H7 (cell line): Measurements from ENCODE around the gene CCDC78. TPM values are rescaled to one million over a fixed set of nuclear protein-coding genes. Genes with fewer than 3 reads are reported as not detected.

ENCODE experiments used
- DNase-seq: peaks from one replicate; pipeline ENCODE4 v3.0.0; 2012
- H3K27me3 ChIP-seq: 2 replicates; pipeline ENCODE4 v1.6.0; 2011; ENCODE audit warnings: mild to moderate bottlenecking, low read length; ENCODE audit not compliant: control insufficient read depth, insufficient read depth
- H3K36me3 ChIP-seq: replicated peaks from 2 replicates; pipeline ENCODE4 v1.5.1; 2011; ENCODE audit warnings: low read length; ENCODE audit not compliant: control insufficient read depth, insufficient read depth
- H3K4me3 ChIP-seq: 2 replicates; pipeline ENCODE4 v1.5.1; 2011; ENCODE audit warnings: low read depth, mild to moderate bottlenecking, control low read depth, low read length, moderate library complexity; ENCODE audit not compliant: insufficient read depth
- total RNA-seq: library from RNA; depleted of rRNA; stranded (reverse); fragments of >200 nt; shearing (Covaris generic); gene quantifications from 2 replicates; pipeline ENCODE4 v1.2.3, GENCODE V29; 2014

The CCDC78 gene
- total RNA-seq, 1 experiment from 2014 or later = 11.3 TPM

- Histone ChIP-seq H3K36me3 (peaks cover 8% of the 10 kb centered on the region), H3K27me3 (no peaks in the 10 kb centered on the region), H3K4me3 (no peak overlapping the region)
- DNase-seq = peak; percentile 11
Observed at GRCh38 chr16:735982-736453, 9.8 kb upstream of the CCDC78 start.

DNA sequence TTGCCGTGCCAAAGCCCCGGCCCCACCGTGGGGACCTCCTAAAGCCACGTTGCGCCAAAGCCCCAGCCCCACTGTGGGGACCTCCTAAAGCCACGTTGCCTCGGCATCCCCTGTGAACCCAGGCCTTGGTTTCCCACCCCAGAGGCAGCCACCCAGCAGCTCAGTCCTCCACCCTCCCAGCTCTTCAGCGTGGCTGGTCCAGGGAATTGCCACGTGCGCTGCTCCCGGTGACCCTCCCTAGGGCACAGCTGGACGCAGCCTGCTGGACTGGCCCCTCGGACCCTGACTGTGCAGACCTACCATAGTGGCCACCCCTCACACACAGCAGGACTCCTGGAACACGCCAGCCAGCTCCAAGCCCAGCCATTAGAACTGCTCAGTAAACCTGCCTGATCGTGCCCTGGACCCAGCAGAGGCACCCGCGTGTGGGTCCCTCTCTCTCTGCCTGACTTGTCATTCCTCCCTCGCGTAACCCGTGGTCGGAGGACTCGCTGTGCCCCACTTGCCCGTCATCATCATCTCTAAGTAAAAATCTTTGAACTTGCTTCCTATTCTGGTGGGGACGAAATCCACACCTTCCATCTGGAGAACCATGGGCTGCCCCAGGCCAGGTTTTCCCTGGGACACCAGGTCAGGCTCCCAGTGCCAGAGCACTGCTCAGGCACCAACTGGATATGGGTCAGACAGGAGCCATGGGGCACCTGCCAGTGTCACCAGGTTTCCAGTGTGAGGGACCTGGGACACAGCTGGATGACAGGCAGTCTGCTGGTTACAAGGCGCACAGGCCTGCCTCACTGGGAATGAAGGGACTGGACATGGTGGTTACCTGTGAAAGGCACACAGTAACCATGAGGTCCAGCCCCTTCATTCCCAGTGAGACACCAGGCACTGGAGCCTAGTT lies 9.0 kb upstream of the CCDC78 start:
- Histone ChIP-seq H3K27me3 (no peaks in the 10 kb centered on the region), H3K36me3 (peaks cover 8% of the 10 kb centered on the region), H3K4me3 (no peak overlapping the region)
- DNase-seq = peak; percentile 43

GRCh38 chr16:734208-734980 lies 8.2 kb upstream of the CCDC78 start:
- peak; percentile 48 for DNase-seq
- Histone ChIP-seq H3K4me3 (no peak overlapping the region), H3K36me3 (peaks cover 8% of the 10 kb centered on the region), H3K27me3 (0 out of 2 replicates have a peak, but pooled peaks cover 2% of the 10 kb centered on the region)

GRCh38 chr16:733382-734207 lies 7.4 kb upstream of the CCDC78 start:
- DNase-seq = peak; percentile 92
- peaks cover 8% of the 10 kb centered on the region for H3K36me3 ChIP-seq
- no peak overlapping the region for H3K4me3 ChIP-seq
- H3K27me3 ChIP-seq = peaks cover 2% of the 10 kb centered on the region; the same call in 1 of the 2 replicates

GRCh38 chr16:732936-733335 lies 6.7 kb upstream of the CCDC78 start:
- H3K27me3 ChIP-seq = peaks cover 4% of the 10 kb centered on the region; the same call in 1 of the 2 replicates
- peaks cover 8% of the 10 kb centered on the region for H3K36me3 ChIP-seq
- peak; percentile 78 for DNase-seq

GRCh38 chr16:732332-732731 lies 6.1 kb upstream of the CCDC78 start:
- DNase-seq = peak; percentile 32
- Histone ChIP-seq H3K27me3 (peaks cover 9% of the 10 kb centered on the region), H3K4me3 (no peak overlapping the region), H3K36me3 (peaks cover 8% of the 10 kb centered on the region)

More at GRCh38 chr16:732936-733335, 6.7 kb upstream of the CCDC78 start:
- no peak overlapping the region for H3K4me3 ChIP-seq

- no peak for DNase-seq
- H3K4me3 ChIP-seq = no peak overlapping the region
- peaks cover 18% of the 10 kb centered on the region for H3K27me3 ChIP-seq
- peaks cover 5% of the 10 kb centered on the region for H3K36me3 ChIP-seq
Observed at GRCh38 chr16:730666-731509, 4.6 kb upstream of the CCDC78 start.

GRCh38 chr16:729768-730665 lies 3.8 kb upstream of the CCDC78 start:
- Histone ChIP-seq H3K36me3 (peaks cover 5% of the 10 kb centered on the region), H3K27me3 (peaks cover 20% of the 10 kb centered on the region), H3K4me3 (no peak overlapping the region)
- no peak for DNase-seq

- Histone ChIP-seq H3K4me3 (peak overlapping the region; percentile 71), H3K27me3 (peaks cover 20% of the 10 kb centered on the region), H3K36me3 (peaks cover 3% of the 10 kb centered on the region)
- DNase-seq = peak; percentile 85
Observed at GRCh38 chr16:728890-729744, 2.9 kb upstream of the CCDC78 start.

GRCh38 chr16:728131-728889 lies 2.1 kb upstream of the CCDC78 start:
- Histone ChIP-seq H3K36me3 (peaks cover 1% of the 10 kb centered on the region), H3K4me3 (peak overlapping the region; percentile 71), H3K27me3 (peaks cover 20% of the 10 kb centered on the region)
- DNase-seq = peak; percentile 95

DNA sequence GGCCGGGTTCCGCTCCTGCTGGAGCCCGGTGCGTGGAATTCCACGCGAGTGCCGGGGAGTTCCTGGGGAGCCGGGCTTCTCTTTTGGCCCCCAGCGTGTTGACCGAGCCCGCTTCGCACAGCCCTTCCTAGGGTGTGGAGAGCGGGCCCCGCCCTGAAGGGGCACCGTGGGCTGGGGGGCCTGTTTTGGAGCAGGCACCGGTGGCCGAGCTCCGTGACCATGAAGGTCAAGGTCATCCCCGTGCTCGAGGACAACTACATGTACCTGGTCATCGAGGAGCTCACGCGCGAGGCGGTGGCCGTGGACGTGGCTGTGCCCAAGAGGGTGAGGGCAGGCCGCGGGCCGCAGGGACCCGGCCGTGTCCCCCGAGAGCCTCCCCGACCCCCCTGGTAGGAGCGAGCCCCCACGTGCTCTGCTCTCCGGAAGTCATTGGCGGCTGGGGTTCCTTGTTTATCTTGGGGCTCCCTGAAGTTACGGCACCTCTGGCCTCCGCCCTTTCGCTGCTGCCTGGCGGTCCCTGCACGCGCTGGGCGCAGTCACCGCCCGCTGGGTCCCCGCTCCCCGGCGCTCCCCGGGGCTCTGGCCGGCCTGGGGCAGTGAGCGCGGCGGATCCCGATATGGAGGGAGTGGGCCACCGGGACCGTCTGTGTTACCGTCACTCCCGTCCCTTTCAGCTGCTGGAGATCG lies 1.2 kb upstream of the CCDC78 start:
- H3K36me3 ChIP-seq = 0 out of 2 replicates have a peak, but pooled peaks cover 1% of the 10 kb centered on the region
- peaks cover 20% of the 10 kb centered on the region for H3K27me3 ChIP-seq
- H3K4me3 ChIP-seq = peak overlapping the region; percentile 71
- peak; percentile 85 for DNase-seq
